Stomach (tissue), 9 donors: ENCODE results near the gene ZNF831. TPM values are rescaled to one million over a fixed set of nuclear protein-coding genes. Genes with fewer than 3 reads are reported as not detected.

ENCODE experiments used
- DNase-seq, 2 donors: peaks; one replicate each; pipeline versions ENCODE4 v3.0.0 to v3.0.0-alpha.2; 2013 to 2019
- H3K27ac ChIP-seq, 5 donors: fragments of 200-600 bp in 4 of 5; sonication (generic) in 4 of 5; one replicate each; pipeline ENCODE4 v1.5.1; 2013 to 2019; ENCODE audit warnings: mild to moderate bottlenecking in 1 of 5, moderate library complexity in 1 of 5
- H3K27me3 ChIP-seq, 3 donors: fragments of 200-600 bp; sonication (generic); one replicate each; pipeline ENCODE4 v1.5.1; 2017 to 2019; ENCODE audit warnings: mixed run types in 1 of 3
- H3K36me3 ChIP-seq, 4 donors: fragments of 200-600 bp; sonication (generic); 1 replicate in 3 of 4; 2 replicates in 1 of 4; pipeline ENCODE4 v1.5.1; 2016 to 2019
- H3K4me1 ChIP-seq, 4 donors: fragments of 200-600 bp; sonication (generic); one replicate each; pipeline ENCODE4 v1.5.1; 2016 to 2019
- H3K4me3 ChIP-seq, 4 donors: fragments of 200-600 bp; sonication (generic) in 3 of 4; one replicate each; pipeline ENCODE4 v1.5.1; 2016 to 2019; ENCODE audit warnings: mild to moderate bottlenecking in 1 of 4
- H3K9me3 ChIP-seq, 4 donors: fragments of 200-600 bp; sonication (generic); one replicate each; pipeline ENCODE4 v1.5.1; 2016 to 2019
- EP300 ChIP-seq: sonication (generic); formaldehyde crosslinking; IDR thresholded peaks from one replicate; pipeline ENCODE4 v1.6.1; 2017; ENCODE audit warnings: antibody characterized with exemption
- POLR2A ChIP-seq, 4 donors: fragments of 450-650 bp; IDR thresholded peaks; one replicate each; pipeline ENCODE4 v1.6.1; 2016; ENCODE audit warnings: antibody characterized with exemption in 4 of 4, control low read depth in 2 of 4, mild to moderate bottlenecking in 1 of 4, moderate library complexity in 1 of 4
- POLR2AphosphoS5 ChIP-seq, 3 donors: sonication (generic); formaldehyde crosslinking; IDR thresholded peaks; one replicate each; pipeline ENCODE4 v1.6.1; 2016; ENCODE audit warnings: antibody characterized with exemption in 3 of 3
- WGBS, 5 donors: extraction: QIAGEN DNeasy Blood & Tissue Kit in 3 of 5; methylation state at CpG; one replicate each; pipeline versions ENCODE4 v1.1.5 to v1.1.7; 2013 to 2018; 5-methylcytosine and 5-hydroxymethylcytosine counted together
- intact Hi-C: fragments of 100-400 bp; cut with DNase I; formaldehyde crosslinking; loops from one replicate; pipeline ENCODE4 v1.15.1; 2023; ENCODE audit warnings: low total_unique reads
- polyA plus RNA-seq, 3 donors: library from polyadenylated mRNA; stranded (reverse); fragments of 200-250 nt; gene quantifications; one replicate each; pipeline ENCODE4 v1.2.3, GENCODE V29; 2013
- total RNA-seq, 5 donors: library from RNA; depleted of rRNA; stranded (reverse); fragments of >200 nt; gene quantifications; one replicate each; pipeline versions ENCODE4 v1.1.0 to v1.2.3, GENCODE V29; 2014 to 2016
- TF ChIP-seq, protein P1 (sequence below), 7 experiments: fragments of 450-650 bp in 4 of 7; fragments of 200-600 bp in 3 of 7; sonication (generic) in 3 of 7; IDR thresholded peaks; one replicate each; pipeline ENCODE4 v1.5.1; 2016 to 2019; ENCODE audit warnings: antibody characterized with exemption in 7 of 7, control low read depth in 2 of 7, mild to moderate bottlenecking in 1 of 7
- donor health status: healthy with polysubstance abuse.
- donor health status: Bipolar disorder and iron deficiency.
- donor health status: healthy.

Gene ZNF831
- total and polyA plus RNA-seq, 8 donors = under 0.01 to 2.9 (median 0.31) TPM; not detected in 1

DNA sequence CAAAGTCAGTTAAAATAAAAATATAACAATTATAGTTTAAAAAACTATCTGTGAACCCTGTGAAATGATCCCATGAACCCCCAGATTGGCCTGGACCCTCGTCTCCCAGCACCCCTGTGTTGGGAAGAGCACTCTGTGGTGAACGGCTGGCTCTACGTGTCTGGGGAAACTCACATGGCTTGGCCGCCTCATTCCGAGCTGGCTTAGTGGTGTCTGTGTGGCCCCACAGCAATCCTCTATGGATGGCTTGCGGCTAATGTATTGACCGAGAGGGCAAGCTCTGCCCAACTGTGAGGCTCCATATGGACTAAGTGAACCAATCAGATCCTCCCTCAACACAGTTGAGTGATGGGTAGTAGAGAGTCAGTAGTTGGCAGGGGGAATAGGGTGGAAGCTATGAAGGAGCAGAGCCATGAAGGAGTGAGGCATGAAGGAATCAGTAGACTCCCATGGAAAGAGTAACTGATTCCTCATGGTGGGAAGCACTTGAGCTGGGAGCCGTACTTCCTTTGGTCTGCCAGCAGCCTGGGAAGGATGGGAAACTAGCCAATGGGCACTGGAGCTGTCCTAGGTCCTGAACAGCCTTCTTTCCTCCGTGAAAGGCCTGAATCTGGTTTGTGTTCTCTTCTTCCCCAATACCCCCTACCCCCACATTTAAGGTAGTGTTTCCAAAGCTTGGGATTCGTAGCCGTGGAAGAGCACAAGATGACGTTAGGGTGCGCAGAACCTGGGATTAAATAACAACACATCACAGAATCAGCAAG is 21.6 kb upstream of the ZNF831 start:
- no peaks in the 10 kb centered on the region for H3K36me3 ChIP-seq
- WGBS, 5 donors = 76 to 84% (median 80%) methylated on average over 13 of the region's 13 CpGs
- intact Hi-C loops = no loop called here
- H3K4me1 ChIP-seq = peaks cover under 1 to 13% (median 10%) of the 10 kb centered on the region in 4 donors
- TF ChIP-seq EP300 (no peak), POLR2AphosphoS5 (IDR thresholded peaks at IDR 0.05) (no peak), POLR2A (IDR thresholded peaks at IDR 0.05) (no peak)
- TF ChIP-seq, protein P1, sequence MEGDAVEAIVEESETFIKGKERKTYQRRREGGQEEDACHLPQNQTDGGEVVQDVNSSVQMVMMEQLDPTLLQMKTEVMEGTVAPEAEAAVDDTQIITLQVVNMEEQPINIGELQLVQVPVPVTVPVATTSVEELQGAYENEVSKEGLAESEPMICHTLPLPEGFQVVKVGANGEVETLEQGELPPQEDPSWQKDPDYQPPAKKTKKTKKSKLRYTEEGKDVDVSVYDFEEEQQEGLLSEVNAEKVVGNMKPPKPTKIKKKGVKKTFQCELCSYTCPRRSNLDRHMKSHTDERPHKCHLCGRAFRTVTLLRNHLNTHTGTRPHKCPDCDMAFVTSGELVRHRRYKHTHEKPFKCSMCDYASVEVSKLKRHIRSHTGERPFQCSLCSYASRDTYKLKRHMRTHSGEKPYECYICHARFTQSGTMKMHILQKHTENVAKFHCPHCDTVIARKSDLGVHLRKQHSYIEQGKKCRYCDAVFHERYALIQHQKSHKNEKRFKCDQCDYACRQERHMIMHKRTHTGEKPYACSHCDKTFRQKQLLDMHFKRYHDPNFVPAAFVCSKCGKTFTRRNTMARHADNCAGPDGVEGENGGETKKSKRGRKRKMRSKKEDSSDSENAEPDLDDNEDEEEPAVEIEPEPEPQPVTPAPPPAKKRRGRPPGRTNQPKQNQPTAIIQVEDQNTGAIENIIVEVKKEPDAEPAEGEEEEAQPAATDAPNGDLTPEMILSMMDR (IDR thresholded peaks at IDR 0.05) = no peak
- H3K27me3 ChIP-seq = no peaks in the 10 kb centered on the region
- no peaks in the 10 kb centered on the region for H3K9me3 ChIP-seq
- peak in 1 of 2 donors; percentile 47 for DNase-seq
- no peak overlapping the region for H3K27ac ChIP-seq
- no peak overlapping the region for H3K4me3 ChIP-seq

DNA sequence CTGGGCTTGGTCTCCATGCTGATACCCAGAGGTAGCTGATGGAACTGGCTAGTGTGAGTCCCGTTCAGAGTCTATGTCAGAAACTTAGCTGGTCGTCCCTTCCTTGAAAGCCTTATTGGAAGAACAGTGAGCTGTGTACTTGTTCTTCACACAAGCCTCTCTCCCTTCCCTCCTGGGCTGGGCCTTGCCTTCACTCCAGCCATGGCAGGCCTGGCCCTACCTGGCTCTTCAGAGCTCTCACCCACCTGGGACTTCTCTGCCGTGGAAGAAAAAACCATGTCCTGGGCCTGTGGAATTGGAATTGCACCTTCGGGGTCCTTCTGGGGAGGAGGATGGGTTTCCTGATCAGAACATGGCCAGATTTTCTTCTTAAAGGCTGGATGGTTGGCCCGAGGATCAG is 20.3 kb upstream of the ZNF831 start:
- no peak for DNase-seq
- no peaks in the 10 kb centered on the region for H3K27me3 ChIP-seq
- TF ChIP-seq, protein P1 (IDR thresholded peaks at IDR 0.05) = no peak
- no peak for TF ChIP-seq POLR2A (IDR thresholded peaks at IDR 0.05)
- TF ChIP-seq POLR2AphosphoS5 (IDR thresholded peaks at IDR 0.05) = no peak
- no peak for TF ChIP-seq EP300
- H3K4me3 ChIP-seq = no peak overlapping the region
- no peak overlapping the region for H3K27ac ChIP-seq
- intact Hi-C loops = no loop called here
- no peaks in the 10 kb centered on the region for H3K36me3 ChIP-seq
- WGBS, 5 donors = 78 to 87% (median 82%) methylated on average over 5 of the region's 5 CpGs
- H3K4me1 ChIP-seq = peaks cover 12 to 21% (median 19%) of the 10 kb centered on the region in 4 donors
- H3K9me3 ChIP-seq = no peaks in the 10 kb centered on the region

DNA sequence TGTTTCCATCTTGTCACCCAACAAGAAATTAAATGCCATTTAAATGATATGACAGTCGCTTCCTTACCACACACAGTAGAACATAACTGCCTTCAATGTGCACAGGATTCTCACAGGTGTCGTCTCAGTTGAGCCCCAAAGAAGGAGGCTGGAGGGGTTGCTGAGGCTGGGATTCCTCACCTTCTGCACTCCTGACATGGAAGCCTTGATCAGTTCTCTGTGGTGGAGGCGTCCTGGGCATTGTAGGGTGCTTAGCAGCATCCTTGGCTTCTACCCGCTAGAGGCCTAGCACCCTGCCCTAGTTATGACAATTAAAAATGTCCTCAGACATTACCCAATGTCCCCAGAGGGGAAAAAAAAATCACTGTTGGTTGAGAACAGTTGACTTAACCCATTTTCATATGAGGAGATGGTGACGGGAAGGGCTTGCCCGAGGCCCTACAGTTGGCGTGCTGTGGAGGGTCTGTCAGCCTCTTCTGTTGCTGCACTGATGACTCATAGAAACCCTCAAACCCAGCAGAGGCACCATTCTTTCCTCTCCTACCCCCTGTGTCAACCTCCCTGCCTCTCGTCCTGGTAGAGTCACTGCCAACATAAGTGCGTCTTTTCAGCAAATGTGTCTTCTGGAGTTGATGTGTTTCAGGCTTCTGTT is 19.3 kb upstream of the ZNF831 start:
- no peak for DNase-seq
- H3K4me1 ChIP-seq = peaks cover 12 to 26% (median 19%) of the 10 kb centered on the region in 4 donors
- no peaks in the 10 kb centered on the region for H3K27me3 ChIP-seq
- intact Hi-C loops = no loop called here
- no peak overlapping the region for H3K4me3 ChIP-seq
- no peak overlapping the region for H3K27ac ChIP-seq
- 81 to 87% (median 86%) methylated on average over 9 of the region's 9 CpGs for WGBS, 5 donors
- no peak for TF ChIP-seq EP300
- TF ChIP-seq, protein P1 (IDR thresholded peaks at IDR 0.05) = no peak
- TF ChIP-seq POLR2A (IDR thresholded peaks at IDR 0.05) = no peak
- no peak for TF ChIP-seq POLR2AphosphoS5 (IDR thresholded peaks at IDR 0.05)
- no peaks in the 10 kb centered on the region for H3K9me3 ChIP-seq
- H3K36me3 ChIP-seq = no peaks in the 10 kb centered on the region

DNA sequence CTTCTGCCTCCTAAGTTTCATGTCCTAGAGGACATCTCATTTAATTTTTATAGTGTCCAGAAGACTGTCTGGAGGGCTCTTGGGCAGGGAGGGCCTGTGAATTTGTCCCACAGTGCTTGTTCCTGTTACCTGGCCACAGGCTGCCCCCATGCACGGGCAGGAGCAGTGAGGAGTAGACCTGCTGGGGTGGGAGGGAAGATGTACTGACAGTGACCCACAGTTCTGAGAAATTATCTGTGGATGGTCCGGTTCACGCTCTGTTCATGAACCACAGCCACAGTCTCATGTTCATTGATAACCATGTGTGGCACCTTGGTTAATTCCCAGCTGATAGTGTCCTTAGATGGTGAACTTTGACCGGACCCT is 18.8 kb upstream of the ZNF831 start:
- no peak overlapping the region for H3K4me3 ChIP-seq
- TF ChIP-seq, protein P1 (IDR thresholded peaks at IDR 0.05) = no peak
- TF ChIP-seq POLR2A (IDR thresholded peaks at IDR 0.05) (no peak), EP300 (no peak), POLR2AphosphoS5 (IDR thresholded peaks at IDR 0.05) (no peak)
- intact Hi-C loops = no loop called here
- no peak overlapping the region for H3K27ac ChIP-seq
- peaks cover 14 to 26% (median 19%) of the 10 kb centered on the region in 4 donors for H3K4me1 ChIP-seq
- no peaks in the 10 kb centered on the region for H3K9me3 ChIP-seq
- no peak for DNase-seq
- no peaks in the 10 kb centered on the region for H3K27me3 ChIP-seq
- H3K36me3 ChIP-seq = no peaks in the 10 kb centered on the region
- 78 to 95% (median 88%) methylated on average over 4 of the region's 4 CpGs for WGBS, 5 donors
